ENCODE results near the gene MRPL10.

MRPL10 gene

DNA sequence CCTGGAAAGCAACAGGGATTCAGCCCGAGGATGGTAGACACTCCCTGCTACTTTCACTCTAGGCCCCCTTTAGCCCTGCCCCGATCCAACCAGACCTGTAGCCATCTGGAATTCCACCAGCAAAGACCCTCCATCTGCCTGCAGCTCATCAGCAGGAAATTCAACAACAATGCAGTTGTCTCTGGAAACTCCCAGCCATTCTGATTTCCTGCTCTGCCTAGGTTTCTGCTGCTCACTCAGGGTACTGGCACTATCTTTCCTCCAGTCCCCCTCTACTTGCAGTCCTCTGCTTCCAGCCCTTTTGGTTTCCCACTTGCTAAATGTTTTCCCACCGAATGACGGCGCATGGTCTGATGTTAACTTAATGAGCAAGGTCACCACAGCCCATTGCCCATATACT, 22.3 kb upstream of the MRPL10 start:
- Histone ChIP-seq H3K4me3 (ENCODE audit: low read length) (no peak overlapping the region), H3K27me3 (ENCODE audit: insufficient read depth, low read length) (peaks cover 90% of the 10 kb centered on the region), H3K36me3 (ENCODE audit: insufficient read depth, low read depth, low read length) (no peaks in the 10 kb centered on the region), H3K27ac (ENCODE audit: low read length) (no peak overlapping the region), H3K4me1 (ENCODE audit: insufficient read depth, low read length) (peaks cover 8% of the 10 kb centered on the region; the same call in 1 of the 2 replicates), H3K9me3 (ENCODE audit: insufficient read depth, low read depth, low read length) (no peaks in the 10 kb centered on the region), H3K9ac (ENCODE audit: low read depth, low read length) (no peak overlapping the region)

GRCh38 chr17:47852113-47852949, 21.0 kb upstream of the MRPL10 start:
- Histone ChIP-seq H3K9ac (ENCODE audit: low read depth, low read length) (no peak overlapping the region), H3K27ac (ENCODE audit: low read length) (no peak overlapping the region), H3K27me3 (ENCODE audit: insufficient read depth, low read length) (peaks cover 97% of the 10 kb centered on the region), H3K36me3 (ENCODE audit: insufficient read depth, low read depth, low read length) (no peaks in the 10 kb centered on the region), H3K9me3 (ENCODE audit: insufficient read depth, low read depth, low read length) (no peaks in the 10 kb centered on the region), H3K4me3 (ENCODE audit: low read length) (peak overlapping the region; percentile 74), H3K4me1 (ENCODE audit: insufficient read depth, low read length) (peaks cover 8% of the 10 kb centered on the region; the same call in 1 of the 2 replicates)

DNA sequence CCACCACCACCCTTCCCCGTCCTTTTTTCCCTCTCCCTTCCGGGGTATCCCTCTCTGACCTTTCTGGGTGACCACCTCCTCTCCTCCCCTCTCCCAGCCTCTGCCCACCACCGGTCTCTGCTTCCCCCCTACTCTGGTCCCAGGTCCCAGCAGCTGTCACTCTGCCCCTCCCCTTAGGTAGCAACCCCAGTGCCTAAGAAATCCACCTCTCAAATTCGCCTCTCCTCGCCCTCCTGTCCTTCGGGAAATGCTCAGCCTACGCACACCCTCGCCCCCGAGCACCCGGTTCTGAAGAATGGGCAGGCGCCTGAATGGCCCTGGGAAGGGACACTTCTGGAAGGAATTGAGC, 20.4 kb upstream of the MRPL10 start:
- peaks cover 100% of the 10 kb centered on the region for H3K27me3 ChIP-seq (ENCODE audit: insufficient read depth, low read length)
- peaks cover 8% of the 10 kb centered on the region; the same call in 1 of the 2 replicates for H3K4me1 ChIP-seq (ENCODE audit: insufficient read depth, low read length)
- no peak overlapping the region for H3K27ac ChIP-seq (ENCODE audit: low read length)
- no peaks in the 10 kb centered on the region for H3K9me3 ChIP-seq (ENCODE audit: insufficient read depth, low read depth, low read length)
- H3K36me3 ChIP-seq (ENCODE audit: insufficient read depth, low read depth, low read length) = no peaks in the 10 kb centered on the region
- H3K9ac ChIP-seq (ENCODE audit: low read depth, low read length) = no peak overlapping the region
- H3K4me3 ChIP-seq (ENCODE audit: low read length) = peak overlapping the region; percentile 74

- peaks cover 8% of the 10 kb centered on the region; the same call in 1 of the 2 replicates for H3K4me1 ChIP-seq (ENCODE audit: insufficient read depth, low read length)
- H3K27ac ChIP-seq (ENCODE audit: low read length) = no peak within 1 kb of the TSS
- peaks cover 100% of the 10 kb centered on the region for H3K27me3 ChIP-seq (ENCODE audit: insufficient read depth, low read length)
- peak within 1 kb of the TSS; percentile 74 for H3K4me3 ChIP-seq (ENCODE audit: low read length)
- H3K9me3 ChIP-seq (ENCODE audit: insufficient read depth, low read depth, low read length) = no peaks in the 10 kb centered on the region
- no peaks in the 10 kb centered on the region for H3K36me3 ChIP-seq (ENCODE audit: insufficient read depth, low read depth, low read length)
- no peak within 1 kb of the TSS; the same call in 1 of the 2 replicates for H3K9ac ChIP-seq (ENCODE audit: low read depth, low read length)
These were observed 19.6 kb upstream of the MRPL10 start, which contains the start of gene SP6 for GRCh38 chr17:47850692-47851573. SP6 (minus strand) TSS chr17:47851163; CDS start chr17:47848429, 2,734 bp downstream.

- H3K9ac ChIP-seq (ENCODE audit: low read depth, low read length) = no peak overlapping the region; the same call in 1 of the 2 replicates
- peaks cover 100% of the 10 kb centered on the region for H3K27me3 ChIP-seq (ENCODE audit: insufficient read depth, low read length)
- no peak overlapping the region for H3K27ac ChIP-seq (ENCODE audit: low read length)
- peak overlapping the region; percentile 74 for H3K4me3 ChIP-seq (ENCODE audit: low read length)
- peaks cover 8% of the 10 kb centered on the region; the same call in 1 of the 2 replicates for H3K4me1 ChIP-seq (ENCODE audit: insufficient read depth, low read length)
- no peaks in the 10 kb centered on the region for H3K9me3 ChIP-seq (ENCODE audit: insufficient read depth, low read depth, low read length)
- H3K36me3 ChIP-seq (ENCODE audit: insufficient read depth, low read depth, low read length) = no peaks in the 10 kb centered on the region
These were observed 19.0 kb upstream of the MRPL10 start for GRCh38 chr17:47850373-47850691.

GRCh38 chr17:47848198-47848513, 16.8 kb upstream of the MRPL10 start:
- no peak overlapping the region for H3K27ac ChIP-seq (ENCODE audit: low read length)
- peak overlapping the region; percentile 37; the same call in 1 of the 2 replicates for H3K9ac ChIP-seq (ENCODE audit: low read depth, low read length)
- H3K4me3 ChIP-seq (ENCODE audit: low read length) = peak overlapping the region; percentile 63
- H3K9me3 ChIP-seq (ENCODE audit: insufficient read depth, low read depth, low read length) = no peaks in the 10 kb centered on the region
- H3K36me3 ChIP-seq (ENCODE audit: insufficient read depth, low read depth, low read length) = no peaks in the 10 kb centered on the region
- peaks cover 14% of the 10 kb centered on the region; the same call in 1 of the 2 replicates for H3K4me1 ChIP-seq (ENCODE audit: insufficient read depth, low read length)
- H3K27me3 ChIP-seq (ENCODE audit: insufficient read depth, low read length) = peaks cover 89% of the 10 kb centered on the region

DNA sequence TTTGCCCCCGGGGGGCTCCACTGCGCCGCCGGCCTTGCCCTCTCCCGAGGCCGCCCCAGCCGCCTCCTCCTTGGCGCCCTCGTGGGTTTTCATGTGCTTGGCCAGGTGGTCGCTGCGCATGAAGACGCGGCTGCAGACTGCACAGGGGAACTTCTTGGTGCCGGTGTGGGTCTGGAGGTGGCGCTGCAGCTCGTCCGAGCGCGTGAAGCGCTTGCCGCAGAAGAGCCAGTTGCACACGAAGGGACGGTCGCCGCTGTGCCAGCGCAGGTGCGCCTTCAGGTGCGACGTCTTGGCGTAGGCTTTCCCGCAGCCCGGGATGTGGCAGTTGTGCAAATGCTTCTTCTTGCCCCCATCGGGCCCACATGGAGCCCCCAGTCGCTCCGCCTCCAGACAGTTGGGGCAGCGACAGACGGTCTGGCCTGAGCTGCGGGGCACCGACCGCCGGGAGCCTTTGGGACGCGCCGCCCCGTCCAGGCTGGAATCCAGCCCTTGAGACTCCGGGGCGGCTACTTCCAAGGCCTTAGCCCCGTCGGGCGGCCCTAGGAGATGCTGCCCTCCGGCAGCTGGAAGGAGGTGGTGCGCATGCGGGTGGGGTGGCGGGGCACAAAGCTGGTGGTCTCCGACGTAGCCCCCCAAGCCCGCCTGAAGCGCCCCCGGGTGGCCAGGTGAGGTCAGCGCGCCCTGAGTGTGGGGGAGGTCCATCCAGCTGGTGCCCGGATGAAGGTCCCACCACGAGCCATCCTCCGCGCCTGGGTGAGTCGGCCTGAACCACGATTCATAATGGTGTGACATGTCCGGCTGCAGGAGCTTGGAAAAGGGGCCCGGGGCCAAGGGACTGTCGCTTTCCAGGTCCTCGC, 16.2 kb upstream of the MRPL10 start:
- Histone ChIP-seq H3K4me3 (ENCODE audit: low read length) (peak overlapping the region; percentile 63), H3K9ac (ENCODE audit: low read depth, low read length) (peak overlapping the region; percentile 37; the same call in 1 of the 2 replicates), H3K27ac (ENCODE audit: low read length) (no peak overlapping the region), H3K4me1 (ENCODE audit: insufficient read depth, low read length) (peaks cover 13% of the 10 kb centered on the region; the same call in 1 of the 2 replicates), H3K27me3 (ENCODE audit: insufficient read depth, low read length) (peaks cover 83% of the 10 kb centered on the region), H3K36me3 (ENCODE audit: insufficient read depth, low read depth, low read length) (no peaks in the 10 kb centered on the region), H3K9me3 (ENCODE audit: insufficient read depth, low read depth, low read length) (no peaks in the 10 kb centered on the region)

GRCh38 chr17:47846716-47847340, 15.5 kb upstream of the MRPL10 start:
- Histone ChIP-seq H3K36me3 (ENCODE audit: insufficient read depth, low read depth, low read length) (no peaks in the 10 kb centered on the region), H3K4me1 (ENCODE audit: insufficient read depth, low read length) (peaks cover 7% of the 10 kb centered on the region; the same call in 1 of the 2 replicates), H3K4me3 (ENCODE audit: low read length) (peak overlapping the region; percentile 63), H3K27me3 (ENCODE audit: insufficient read depth, low read length) (peaks cover 81% of the 10 kb centered on the region), H3K9ac (ENCODE audit: low read depth, low read length) (no peak overlapping the region), H3K27ac (ENCODE audit: low read length) (no peak overlapping the region), H3K9me3 (ENCODE audit: insufficient read depth, low read depth, low read length) (no peaks in the 10 kb centered on the region)

- Histone ChIP-seq H3K27ac (ENCODE audit: low read length) (no peak overlapping the region), H3K9me3 (ENCODE audit: insufficient read depth, low read depth, low read length) (no peaks in the 10 kb centered on the region), H3K9ac (ENCODE audit: low read depth, low read length) (no peak overlapping the region), H3K4me1 (ENCODE audit: insufficient read depth, low read length) (peaks cover 6% of the 10 kb centered on the region; the same call in 1 of the 2 replicates), H3K27me3 (ENCODE audit: insufficient read depth, low read length) (peaks cover 70% of the 10 kb centered on the region), H3K4me3 (ENCODE audit: low read length) (no peak overlapping the region), H3K36me3 (ENCODE audit: insufficient read depth, low read depth, low read length) (no peaks in the 10 kb centered on the region)
These were observed 14.4 kb upstream of the MRPL10 start for GRCh38 chr17:47845716-47846075.

DNA sequence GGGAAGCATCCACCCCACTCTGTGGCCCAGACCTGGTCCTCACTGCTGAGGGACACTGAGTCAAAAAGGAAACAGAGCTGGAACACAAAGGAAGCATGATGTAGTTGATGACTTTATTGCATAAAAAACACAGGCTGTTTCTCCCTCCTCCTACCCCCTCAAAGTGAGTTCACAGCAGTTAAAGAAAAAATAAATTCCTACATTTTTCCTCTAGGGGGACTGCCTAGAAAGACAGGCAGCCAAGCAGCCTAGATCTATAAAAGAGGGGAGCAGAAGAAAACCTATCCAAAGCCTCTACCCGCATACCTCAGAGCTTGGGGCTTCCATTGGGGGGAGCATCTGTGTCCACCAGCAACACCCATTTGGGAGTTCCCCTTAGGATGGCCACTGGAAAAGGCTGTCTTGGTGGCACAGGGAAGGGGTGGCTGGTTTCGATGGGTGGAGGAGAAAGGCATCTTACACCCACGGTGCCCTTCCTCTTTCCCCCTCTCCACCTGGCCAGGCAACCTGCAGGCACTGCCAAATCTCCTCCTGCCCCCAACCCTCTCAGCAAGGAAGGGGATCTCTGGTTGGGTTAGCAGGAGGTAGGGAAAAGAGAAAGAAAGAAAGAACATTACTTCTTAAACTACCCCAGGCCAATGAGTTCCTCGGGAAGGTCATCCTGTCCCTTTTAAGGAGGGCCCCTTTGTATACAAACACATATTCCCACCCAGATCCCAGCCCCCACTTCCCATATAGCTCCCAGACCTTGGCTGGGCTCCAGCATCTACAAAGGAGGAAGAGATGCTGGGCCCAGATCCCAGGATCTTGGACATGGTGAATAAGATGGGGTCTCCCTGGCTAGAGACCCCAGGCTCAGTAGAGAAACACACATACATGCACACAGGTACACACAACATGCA, 13.7 kb upstream of the MRPL10 start:
- Histone ChIP-seq H3K4me1 (ENCODE audit: insufficient read depth, low read length) (peaks cover 6% of the 10 kb centered on the region; the same call in 1 of the 2 replicates), H3K36me3 (ENCODE audit: insufficient read depth, low read depth, low read length) (no peaks in the 10 kb centered on the region), H3K4me3 (ENCODE audit: low read length) (no peak overlapping the region), H3K9ac (ENCODE audit: low read depth, low read length) (no peak overlapping the region), H3K27me3 (ENCODE audit: insufficient read depth, low read length) (peaks cover 64% of the 10 kb centered on the region), H3K27ac (ENCODE audit: low read length) (no peak overlapping the region), H3K9me3 (ENCODE audit: insufficient read depth, low read depth, low read length) (no peaks in the 10 kb centered on the region)
